Measurements from ENCODE around the gene MAN2A2. TPM values are rescaled to one million over a fixed set of nuclear protein-coding genes. Genes with fewer than 3 reads are reported as not detected.
"Not testable (repeated sequence)": the region's sequence is repeated elsewhere in the genome, so short reads cannot be mapped to it uniquely, and the experiment has no call there.

MAN2A2 gene
- total and polyA plus RNA-seq, 2 donors (not counting 3 experiments of a cell fraction or from before 2014, with no cell fraction given) = 60.9 to 77.7 TPM

GRCh38 chr15:90907838-90908507 is 4.9 kb downstream of the MAN2A2 start:
- no peak overlapping the region for H3K27ac ChIP-seq (ENCODE audit: insufficient read depth, low read depth, low read length)
- no peak overlapping the region for H3K4me3 ChIP-seq (replicated peaks in 1 of 3; ENCODE audit: insufficient read depth in 1 of 3, low read depth in 1 of 3, low read length in 3 of 3)
- no peak overlapping the region for H2AFZ ChIP-seq (ENCODE audit: low read depth, low read length)
- intact Hi-C loops (cut with micrococcal nuclease) (no loop called here), dilution Hi-C loops (cut with MboI; ENCODE audit: extremely low pct_ligation_motif_present, low sequenced_read_pairs) (no loop called here)
- DNase-seq (ENCODE audit: low read depth, low spot score) (no peak), FAIRE-seq (no peak)
- no peak for TF ChIP-seq POLR2AphosphoS5 (IDR thresholded peaks at IDR 0.05; ENCODE audit: insufficient read depth, low read depth, low read length)
- TF ChIP-seq GATA2 (IDR thresholded peaks at IDR 0.05; ENCODE audit: insufficient read depth, insufficient read length, low read depth, low read length) = no peak
- TF ChIP-seq MYC (IDR thresholded peaks at IDR 0.05; ENCODE audit: low read depth, low read length) = no peak
- no peak for TF ChIP-seq FOS (IDR thresholded peaks at IDR 0.05; ENCODE audit: borderline replicate concordance, insufficient read depth, low read length)
- no peak for TF ChIP-seq CTCF (IDR thresholded peaks at IDR 0.05; ENCODE audit: extremely low read depth in 1 of 2, insufficient read depth in 1 of 2, low read depth in 1 of 2, low read length in 2 of 2)
- no peak for TF ChIP-seq EZH2 (IDR thresholded peaks at IDR 0.05; ENCODE audit: borderline replicate concordance, low read depth, low read length, severe bottlenecking)
- TF ChIP-seq MAX (IDR thresholded peaks at IDR 0.05; ENCODE audit: insufficient read depth, insufficient read length) = no peak
- TF ChIP-seq JUN (IDR thresholded peaks at IDR 0.05; ENCODE audit: borderline replicate concordance, insufficient read depth, insufficient read length, low read depth) = no peak
- TF ChIP-seq POLR2A (IDR thresholded peaks at IDR 0.05; ENCODE audit: low read depth, low read length) = no peak
- H3K9me3 ChIP-seq (replicated peaks; ENCODE audit: control insufficient read depth, insufficient read depth, low read length) = no peaks in the 10 kb centered on the region
- H3K4me2 ChIP-seq (ENCODE audit: insufficient read depth, low read length) = no peak overlapping the region
- no TSS peak for BruUV-seq (replicated peaks)
- H3K79me2 ChIP-seq (ENCODE audit: control insufficient read depth, insufficient read depth, low read length) = peaks cover 4% of the 10 kb centered on the region
- H3K9ac ChIP-seq (replicated peaks; ENCODE audit: extremely low read depth, insufficient read depth, low read length) = no peak overlapping the region
- peaks cover 5 to 57% of the 10 kb centered on the region in 2 experiments for H3K36me3 ChIP-seq (ENCODE audit: control insufficient read depth in 2 of 2, extremely low read depth in 1 of 2, insufficient read depth in 2 of 2, low read length in 2 of 2)
- peaks cover 10% of the 10 kb centered on the region for H3K4me1 ChIP-seq (ENCODE audit: control insufficient read depth, extremely low read depth, insufficient read depth, low read length)
- POLR2A ChIA-PET = no interaction called here
- H3K9me1 ChIP-seq (replicated peaks; ENCODE audit: control insufficient read depth, extremely low read depth, insufficient read depth, low read length) = no peaks in the 10 kb centered on the region
- CTCF ChIA-PET = interaction anchor here (7.3 kb wide), 1 partner anchor 24 kb away, joined by 57 read pairs; the partner anchor contains the start of gene HDDC3
- H3K27me3 ChIP-seq (ENCODE audit: control insufficient read depth in 2 of 2, insufficient read depth in 2 of 2, low read length in 2 of 2) = no peaks in the 10 kb centered on the region
- H4K20me1 ChIP-seq (replicated peaks; ENCODE audit: control insufficient read depth, extremely low read depth, insufficient read depth, low read length) = no peaks in the 10 kb centered on the region

GRCh38 chr15:90909449-90909848 is 6.3 kb downstream of the MAN2A2 start:
- FAIRE-seq; DNase-seq (ENCODE audit: low read depth, low spot score); H3K4me1 ChIP-seq (ENCODE audit: control insufficient read depth, extremely low read depth, insufficient read depth, low read length); BruUV-seq (replicated peaks); H3K4me2 ChIP-seq (ENCODE audit: insufficient read depth, low read length); H3K9me1 ChIP-seq (replicated peaks; ENCODE audit: control insufficient read depth, extremely low read depth, insufficient read depth, low read length); POLR2A ChIA-PET; dilution Hi-C loops (cut with MboI; ENCODE audit: extremely low pct_ligation_motif_present, low sequenced_read_pairs); H3K9me3 ChIP-seq (replicated peaks; ENCODE audit: control insufficient read depth, insufficient read depth, low read length); H3K9ac ChIP-seq (replicated peaks; ENCODE audit: extremely low read depth, insufficient read depth, low read length); H3K27me3 ChIP-seq (ENCODE audit: control insufficient read depth in 2 of 2, insufficient read depth in 2 of 2, low read length in 2 of 2); H4K20me1 ChIP-seq (replicated peaks; ENCODE audit: control insufficient read depth, extremely low read depth, insufficient read depth, low read length); H3K27ac ChIP-seq (ENCODE audit: insufficient read depth, low read depth, low read length); H2AFZ ChIP-seq (ENCODE audit: low read depth, low read length); intact Hi-C loops (cut with micrococcal nuclease); H3K79me2 ChIP-seq (ENCODE audit: control insufficient read depth, insufficient read depth, low read length); H3K4me3 ChIP-seq (replicated peaks in 1 of 3; ENCODE audit: insufficient read depth in 1 of 3, low read depth in 1 of 3, low read length in 3 of 3): not testable (repeated sequence)
- peaks cover 5 to 67% of the 10 kb centered on the region in 2 experiments for H3K36me3 ChIP-seq (ENCODE audit: control insufficient read depth in 2 of 2, extremely low read depth in 1 of 2, insufficient read depth in 2 of 2, low read length in 2 of 2)
- CTCF ChIA-PET = interaction anchor here (0.7 kb wide), 1 partner anchor 27 kb away, joined by 3 read pairs; no protein-coding TSS in a partner anchor
